Caco-2 (cell line): ENCODE data around the gene LONP2. TPM values are rescaled to one million over a fixed set of nuclear protein-coding genes. Genes with fewer than 3 reads are reported as not detected.

Experiments
- BruUV-seq: library from RNA; stranded (reverse); fragments of 400-500 nt; replicated peaks from 2 replicates; lab custom pipeline; 2021; lab: Mats Ljungman, UMichigan
- CTCF ChIA-PET: fragments of 300-600 bp; sonication (Branson Sonifier 250); formaldehyde crosslinking; loops from one replicate; lab custom pipeline; 2022; ENCODE audit warnings: antibody characterized with exemption; lab: Charles Lee
- POLR2A ChIA-PET: fragments of 300-600 bp; sonication (Branson Sonifier 250); formaldehyde crosslinking; loops from one replicate; lab custom pipeline; 2022; ENCODE audit warnings: antibody characterized with exemption; lab: Charles Lee
- DNase-seq, 2 experiments: peaks; one replicate each; pipeline versions ENCODE4 v3.0.0 to v3.0.0-alpha.2; 2020 to 2022
- H3K27me3 ChIP-seq: replicated peaks from 2 replicates; pipeline ENCODE4 v1.6.0; 2011; ENCODE audit warnings: low read length; ENCODE audit not compliant: control insufficient read depth, insufficient read depth
- H3K36me3 ChIP-seq: 2 replicates; pipeline ENCODE4 v1.5.1; 2011; ENCODE audit warnings: low read length; ENCODE audit not compliant: control insufficient read depth, insufficient read depth
- H3K4me1 ChIP-seq: fragments of 250-450 bp; sonication (Bioruptor Pico); 2 replicates; pipeline ENCODE4 v1.5.1; 2020; ENCODE audit warnings: mild to moderate bottlenecking
- H3K4me3 ChIP-seq: 2 replicates; pipeline ENCODE4 v1.5.1; 2011; ENCODE audit warnings: low read depth, mild to moderate bottlenecking, control low read depth, low read length
- H3K9me3 ChIP-seq: fragments of 250-450 bp; sonication (Bioruptor Pico); 2 replicates; pipeline ENCODE4 v1.5.1; 2020; ENCODE audit warnings: mild to moderate bottlenecking, moderate library complexity
- H3K27ac Mint-ChIP-seq: one replicate; pipeline ENCODE4 v1.8.0; 2022; ENCODE audit warnings: mixed read lengths; ENCODE audit not compliant: unreplicated experiment
- H3K27me3 Mint-ChIP-seq: one replicate; pipeline ENCODE4 v1.8.0; 2022; ENCODE audit warnings: mixed read lengths; ENCODE audit not compliant: insufficient read depth, unreplicated experiment
- H3K36me3 Mint-ChIP-seq: one replicate; pipeline ENCODE4 v1.8.0; 2022; ENCODE audit warnings: mild to moderate bottlenecking, mixed read lengths; ENCODE audit not compliant: insufficient read depth, unreplicated experiment
- H3K4me1 Mint-ChIP-seq: one replicate; pipeline ENCODE4 v1.8.0; 2022; ENCODE audit warnings: low read depth, mixed read lengths; ENCODE audit not compliant: unreplicated experiment
- H3K4me3 Mint-ChIP-seq: one replicate; pipeline ENCODE4 v1.8.0; 2022; ENCODE audit warnings: mild to moderate bottlenecking, moderate library complexity, mixed read lengths; ENCODE audit not compliant: unreplicated experiment
- H3K9me3 Mint-ChIP-seq: one replicate; pipeline ENCODE4 v1.8.0; 2022; ENCODE audit warnings: mixed read lengths; ENCODE audit not compliant: unreplicated experiment
- CTCF ChIP-seq, 2 experiments: fragments of 200-600 bp in 1 of 2; IDR thresholded peaks; 1 replicate in 1 of 2; 2 replicates in 1 of 2; pipeline versions ENCODE4 v1.5.1 to v1.8.0; 2011 to 2022; ENCODE audit warnings: antibody characterized with exemption in 1 of 2, control low read depth in 1 of 2, inconsistent platforms in 1 of 2, low read depth in 1 of 2, low read length in 1 of 2, mild to moderate bottlenecking in 1 of 2, moderate library complexity in 1 of 2; ENCODE audit not compliant: insufficient read depth in 1 of 2, severe bottlenecking in 1 of 2, unreplicated experiment in 1 of 2
- intact Hi-C: fragments of 100-400 bp; cut with micrococcal nuclease; formaldehyde crosslinking; loops from one replicate; pipeline ENCODE4 v1.10.0; 2022; ENCODE audit not compliant: unreplicated experiment
- total RNA-seq: library from RNA; stranded (reverse); gene quantifications from 2 replicates; pipeline ENCODE4 v1.2.3, GENCODE V29; 2022

The LONP2 gene
- total RNA-seq, 1 experiment from 2014 or later = 32.1 TPM

- BruUV-seq = no TSS peak
- peak overlapping the region; percentile 54 for H3K4me3 ChIP-seq
- intact Hi-C loops = loop anchor here (1.0 kb wide), 1 partner anchor 20 kb away; the partner anchor contains the start of gene SIAH1
- DNase-seq = peak; percentile 87 to 92
- Mint-ChIP-seq H3K9me3 (no peaks in the 10 kb centered on the region), H3K4me3 (peak overlapping the region; percentile 86), H3K27me3 (no peaks in the 10 kb centered on the region), H3K4me1 (no peaks in the 10 kb centered on the region), H3K27ac (peak overlapping the region; percentile 94), H3K36me3 (peaks cover 15% of the 10 kb centered on the region)
- POLR2A ChIA-PET = interaction anchor here (0.5 to 1.7 kb wide), 6 partner anchors 18 to 258 kb away, joined by 3 to 11 read pairs (median 6); partner anchors contain the start of gene SIAH1
- peaks cover 20% of the 10 kb centered on the region for H3K4me1 ChIP-seq
- CTCF ChIA-PET = interaction anchor here (0.6 to 1.9 kb wide), 6 partner anchors 13 to 265 kb away, joined by 3 to 13 read pairs (median 4); no protein-coding TSS in a partner anchor
- no peaks in the 10 kb centered on the region for H3K36me3 ChIP-seq
- H3K9me3 ChIP-seq = no peaks in the 10 kb centered on the region
- no peaks in the 10 kb centered on the region for H3K27me3 ChIP-seq
- no peak for TF ChIP-seq CTCF (IDR thresholded peaks at IDR 0.05; ENCODE audit: insufficient read depth in 1 of 2, low read depth in 1 of 2, low read length in 1 of 2, severe bottlenecking in 1 of 2, unreplicated experiment in 1 of 2)
Measured at GRCh38 chr16:48365601-48366164, 121.6 kb downstream of the LONP2 start.

- Histone ChIP-seq H3K4me1 (peaks cover 20% of the 10 kb centered on the region), H3K27me3 (no peaks in the 10 kb centered on the region), H3K36me3 (no peaks in the 10 kb centered on the region), H3K9me3 (no peaks in the 10 kb centered on the region), H3K4me3 (peak overlapping the region; percentile 54)
- peak; percentile 65 to 70 for DNase-seq
- no peaks in the 10 kb centered on the region for H3K27me3 Mint-ChIP-seq
- H3K9me3 Mint-ChIP-seq = no peaks in the 10 kb centered on the region
- intact Hi-C loops = loop anchor here (1.0 kb wide), 1 partner anchor 19 kb away; the partner anchor contains the start of gene SIAH1
- ChIA-PET POLR2A (interaction anchor here (0.5 to 1.7 kb wide), 5 partner anchors 18 to 257 kb away, joined by 3 to 11 read pairs (median 8); partner anchors contain the start of gene SIAH1), CTCF (interaction anchor here (0.6 to 1.9 kb wide), 6 partner anchors 12 to 264 kb away, joined by 3 to 13 read pairs (median 4); no protein-coding TSS in a partner anchor)
- H3K4me3 Mint-ChIP-seq = peak overlapping the region; percentile 86
- peaks cover 14% of the 10 kb centered on the region for H3K36me3 Mint-ChIP-seq
- no peak for TF ChIP-seq CTCF (IDR thresholded peaks at IDR 0.05; ENCODE audit: insufficient read depth in 1 of 2, low read depth in 1 of 2, low read length in 1 of 2, severe bottlenecking in 1 of 2, unreplicated experiment in 1 of 2)
- H3K27ac Mint-ChIP-seq = peak overlapping the region; percentile 94
- TSS peak; percentile 99 for BruUV-seq
- H3K4me1 Mint-ChIP-seq = no peaks in the 10 kb centered on the region
Measured at GRCh38 chr16:48366165-48367093, 122.3 kb downstream of the LONP2 start.

DNA sequence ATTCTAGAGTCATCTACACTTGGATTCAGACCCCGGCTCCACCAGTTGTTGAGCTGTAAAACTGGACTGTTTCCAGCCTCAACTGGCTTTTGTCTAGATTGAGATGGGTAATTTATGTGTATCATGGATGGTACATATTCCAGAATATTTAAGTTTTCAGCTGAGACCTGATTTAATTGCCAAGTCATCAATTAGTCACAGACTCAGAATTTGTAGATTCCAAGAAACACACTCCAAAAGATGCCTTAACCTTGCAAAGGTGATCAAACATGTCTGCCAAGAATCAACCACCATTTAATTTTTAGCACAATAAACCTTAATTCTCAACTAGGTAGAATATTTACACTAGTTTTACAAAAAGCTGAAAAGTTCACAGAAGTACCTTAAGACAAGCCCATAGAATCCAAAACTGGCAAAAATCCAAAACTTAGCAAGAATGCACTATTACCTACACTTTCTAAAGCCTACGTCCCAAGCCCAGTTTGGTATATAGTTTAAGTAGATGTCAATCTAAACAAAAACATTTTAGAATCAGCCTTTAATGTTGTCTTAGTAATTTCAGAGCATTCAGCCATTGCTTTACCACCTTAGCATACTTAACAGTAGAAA is 123.4 kb downstream of the LONP2 start:
- H3K4me1 Mint-ChIP-seq = no peaks in the 10 kb centered on the region
- POLR2A ChIA-PET = no interaction called here
- intact Hi-C loops = no loop called here

More for the DNA sequence above, 123.4 kb downstream of the LONP2 start:
- BruUV-seq = no TSS peak
- Mint-ChIP-seq H3K36me3 (peaks cover 7% of the 10 kb centered on the region), H3K27ac (peak overlapping the region; percentile 94), H3K27me3 (no peaks in the 10 kb centered on the region), H3K9me3 (no peaks in the 10 kb centered on the region), H3K4me3 (no peak overlapping the region)
- peaks cover 20% of the 10 kb centered on the region for H3K4me1 ChIP-seq
- no peak overlapping the region for H3K4me3 ChIP-seq
- H3K36me3 ChIP-seq = no peaks in the 10 kb centered on the region
- no peak for DNase-seq
- H3K27me3 ChIP-seq = no peaks in the 10 kb centered on the region
- CTCF ChIA-PET = no interaction called here
- H3K9me3 ChIP-seq = no peaks in the 10 kb centered on the region
- no peak for TF ChIP-seq CTCF (IDR thresholded peaks at IDR 0.05; ENCODE audit: insufficient read depth in 1 of 2, low read depth in 1 of 2, low read length in 1 of 2, severe bottlenecking in 1 of 2, unreplicated experiment in 1 of 2)
